IMR-90 (cell line): Measurements from ENCODE around the gene ADAMTS18. TPM values are rescaled to one million over a fixed set of nuclear protein-coding genes. Genes with fewer than 3 reads are reported as not detected.

Experiments
- ATAC-seq: fragments of 200-7000 bp; cut with Tn5 transposase; 2 replicates; pipeline ENCODE4 v1.9.1; 2020; ENCODE audit warnings: low read depth, mild to moderate bottlenecking, moderate library complexity
- BruUV-seq: library from RNA; stranded (reverse); fragments of 400-500 nt; replicated peaks from 2 replicates; lab custom pipeline; 2021; lab: Mats Ljungman, UMichigan
- CTCF ChIA-PET: fragments of 300-600 bp; formaldehyde crosslinking; extraction: SDS; loops from one replicate; lab custom pipeline; 2021; ENCODE audit warnings: antibody characterized with exemption; lab: Yijun Ruan, JAX
- POLR2A ChIA-PET: fragments of 300-600 bp; sonication (Branson Sonifier 250); formaldehyde crosslinking; loops from one replicate; lab custom pipeline; 2022; ENCODE audit warnings: antibody characterized with exemption; ENCODE audit not compliant: unreplicated experiment; lab: Charles Lee
- DNase-seq: peaks from one replicate; pipeline ENCODE4 v3.0.0; 2013
- H2AFZ ChIP-seq: replicated peaks from 2 replicates; pipeline ENCODE3; 2013; ENCODE audit warnings: low read length, mild to moderate bottlenecking; ENCODE audit not compliant: poor library complexity
- H2AK5ac ChIP-seq: 2 replicates; pipeline ENCODE4 v1.6.1; 2013; ENCODE audit warnings: low read depth, low read length, inconsistent platforms
- H2AK9ac ChIP-seq: replicated peaks from 2 replicates; pipeline ENCODE3; 2013; ENCODE audit warnings: mild to moderate bottlenecking, low read depth, low read length, moderate library complexity; ENCODE audit not compliant: poor library complexity
- H2BK120ac ChIP-seq: 2 replicates; pipeline ENCODE4 v1.6.1; 2013; ENCODE audit warnings: low read depth, low read length, inconsistent platforms
- H2BK15ac ChIP-seq: 3 replicates; pipeline ENCODE4 v1.6.1; 2013; ENCODE audit warnings: low read depth, low read length, inconsistent platforms
- H2BK20ac ChIP-seq: 2 replicates; pipeline ENCODE4 v1.6.1; 2013; ENCODE audit warnings: low read depth, mild to moderate bottlenecking, inconsistent platforms, low read length, moderate library complexity
- H2BK5ac ChIP-seq: 2 replicates; pipeline ENCODE4 v1.6.1; 2013; ENCODE audit warnings: mild to moderate bottlenecking, low read depth, low read length, inconsistent platforms; ENCODE audit not compliant: poor library complexity, severe bottlenecking
- H3K14ac ChIP-seq: replicated peaks from 2 replicates; pipeline ENCODE4 v1.6.1; 2013; ENCODE audit warnings: low read depth, low read length, inconsistent platforms
- H3K18ac ChIP-seq: 2 replicates; pipeline ENCODE4 v1.6.1; 2013; ENCODE audit warnings: low read depth, low read length, control low read depth
- H3K23ac ChIP-seq: 2 replicates; pipeline ENCODE4 v1.6.1; 2013; ENCODE audit warnings: low read depth, low read length, inconsistent platforms
- H3K27ac ChIP-seq: 2 replicates; pipeline ENCODE4 v1.5.1; 2013; ENCODE audit warnings: mild to moderate bottlenecking, control low read depth, low read length; ENCODE audit not compliant: insufficient read depth
- H3K27me3 ChIP-seq: 2 replicates; pipeline ENCODE4 v1.6.1; 2013; ENCODE audit warnings: low read length; ENCODE audit not compliant: control insufficient read depth, insufficient read depth
- H3K36me3 ChIP-seq: 2 replicates; pipeline ENCODE4 v1.6.1; 2013; ENCODE audit warnings: low read length, mixed read lengths; ENCODE audit not compliant: control insufficient read depth, insufficient read depth
- H3K4ac ChIP-seq: 2 replicates; pipeline ENCODE4 v1.6.1; 2013; ENCODE audit warnings: low read depth, low read length, inconsistent platforms
- H3K4me1 ChIP-seq: 2 replicates; pipeline ENCODE4 v1.6.1; 2013; ENCODE audit warnings: low read length, mixed read lengths; ENCODE audit not compliant: control insufficient read depth, insufficient read depth
- H3K4me2 ChIP-seq: 2 replicates; pipeline ENCODE4 v1.6.1; 2013; ENCODE audit warnings: low read depth, mild to moderate bottlenecking, control low read depth, low read length, moderate library complexity
- H3K4me3 ChIP-seq: 2 replicates; pipeline ENCODE4 v1.5.1; 2013; ENCODE audit warnings: low read depth, mild to moderate bottlenecking, control low read depth, low read length, moderate library complexity; ENCODE audit not compliant: insufficient read depth
- H3K56ac ChIP-seq: 2 replicates; pipeline ENCODE4 v1.6.1; 2013; ENCODE audit warnings: low read length, inconsistent platforms; ENCODE audit not compliant: insufficient read depth; ENCODE audit errors: extremely low read depth
- H3K79me1 ChIP-seq, 2 experiments: 2 replicates each; pipeline ENCODE4 v1.6.1; 2013; ENCODE audit warnings: low read length in 2 of 2, inconsistent platforms in 1 of 2, low read depth in 1 of 2
- H3K9ac ChIP-seq: 2 replicates; pipeline ENCODE4 v1.6.1; 2013; ENCODE audit warnings: low read depth, low read length, control low read depth
- H3K9me1 ChIP-seq: 2 replicates; pipeline ENCODE4 v1.6.1; 2013; ENCODE audit warnings: low read length, inconsistent platforms; ENCODE audit not compliant: insufficient read depth
- H3K9me3 ChIP-seq: 2 replicates; pipeline ENCODE4 v1.6.1; 2013; ENCODE audit warnings: low read length; ENCODE audit not compliant: control insufficient read depth, insufficient read depth
- H4K20me1 ChIP-seq: 2 replicates; pipeline ENCODE4 v1.6.1; 2013; ENCODE audit warnings: low read length, inconsistent platforms; ENCODE audit not compliant: insufficient read depth
- H4K5ac ChIP-seq: 2 replicates; pipeline ENCODE4 v1.6.1; 2013; ENCODE audit warnings: mild to moderate bottlenecking, low read depth, low read length, control low read depth
- H4K8ac ChIP-seq, 2 experiments: 2 replicates each; pipeline ENCODE4 v1.6.1; 2013; ENCODE audit warnings: low read depth in 2 of 2, low read length in 2 of 2, control low read depth in 1 of 2, inconsistent platforms in 1 of 2
- H4K91ac ChIP-seq: 2 replicates; pipeline ENCODE4 v1.6.1; 2013; ENCODE audit warnings: low read depth, low read length, inconsistent platforms; ENCODE audit not compliant: insufficient read depth
- CHD1 ChIP-seq: IDR thresholded peaks from 2 replicates; pipeline ENCODE4 v1.6.1; 2012; ENCODE audit warnings: low read depth, low read length, improper control_type of control experiment
- MXI1 ChIP-seq: IDR thresholded peaks from 2 replicates; pipeline ENCODE4 v1.6.1; 2012; ENCODE audit warnings: low read depth, mild to moderate bottlenecking, low read length, moderate library complexity, borderline replicate concordance
- RCOR1 ChIP-seq: IDR thresholded peaks from 2 replicates; pipeline ENCODE4 v1.6.1; 2012; ENCODE audit warnings: mild to moderate bottlenecking, low read length, improper control_type of control experiment; ENCODE audit not compliant: insufficient replicate concordance
- SMC3 ChIP-seq: fragments of 150-350 bp; IDR thresholded peaks from 2 replicates; pipeline ENCODE4 v1.6.1; 2016; ENCODE audit warnings: low read depth, mild to moderate bottlenecking, antibody characterized with exemption, low read length, moderate library complexity
- dilution Hi-C: fragments of 300-500 bp; cut with HindIII; formaldehyde crosslinking; loops from one replicate; pipeline ENCODE4 v1.14.3; 2018; ENCODE audit warnings: low sequenced_read_pairs; ENCODE audit not compliant: unreplicated experiment
- in situ Hi-C: fragments of 300-500 bp; cut with MboI; formaldehyde crosslinking; loops from 3 replicates; pipeline ENCODE4 v1.14.3; 2019; ENCODE audit warnings: low sequenced_read_pairs, inconsistent platforms, mixed read lengths
- intact Hi-C: fragments of 100-400 bp; cut with micrococcal nuclease; formaldehyde crosslinking; loops from 2 replicates; pipeline ENCODE4 v1.10.0; 2022
- polyA plus RNA-seq, 3 experiments: library from polyadenylated mRNA; depleted of rRNA; stranded (reverse); fragments of >200 nt; gene quantifications; 2 replicates each; pipeline ENCODE4 v1.2.3, GENCODE V29; 2012; ENCODE audit warnings: low replicate concordance in 1 of 3
- total RNA-seq: library from RNA; depleted of rRNA; stranded (reverse); fragments of >200 nt; gene quantifications from 2 replicates; pipeline ENCODE4 v1.2.3, GENCODE V29; 2012
- TF ChIP-seq, protein P1 (sequence below): conservative IDR thresholded peaks from 2 replicates; pipeline ENCODE4 v1.5.1; 2012; ENCODE audit warnings: mild to moderate bottlenecking, low read depth, low read length, improper control_type of control experiment
- TF ChIP-seq, protein P2 (sequence below): fragments of 150-350 bp; IDR thresholded peaks from 2 replicates; pipeline ENCODE4 v1.6.1; 2016; ENCODE audit warnings: low read depth, mild to moderate bottlenecking, low read length, moderate library complexity, borderline replicate concordance

Gene ADAMTS18
- total and polyA plus RNA-seq, 2 of the 4 experiments (the other 2 are of a cell fraction): not detected

DNA sequence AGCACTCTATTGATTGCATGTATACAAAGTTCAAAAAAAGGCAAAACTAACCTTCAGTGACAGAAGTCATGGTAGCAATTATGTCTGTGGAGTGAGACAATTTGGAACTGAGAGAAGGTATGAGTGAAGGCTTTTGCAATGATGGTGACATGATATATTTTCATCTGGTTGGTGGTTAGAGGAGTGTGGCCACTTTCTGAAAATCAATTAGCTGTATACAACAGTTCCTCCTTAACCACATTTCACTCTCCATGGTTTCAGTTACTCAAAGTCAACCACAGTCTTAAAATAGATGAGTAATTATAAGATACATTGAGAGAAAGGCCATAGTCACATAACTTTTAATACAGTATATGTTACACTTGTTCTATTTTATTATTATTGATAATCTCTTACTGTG is 26.2 kb downstream of the ADAMTS18 start:
- H3K56ac ChIP-seq: no peak overlapping the region
- H2AK9ac ChIP-seq: no peak overlapping the region
- no peak for DNase-seq
- no peak for ATAC-seq
- no peak overlapping the region for H3K27ac ChIP-seq
- H2BK20ac ChIP-seq: no peak overlapping the region
- no peak overlapping the region for H3K4me2 ChIP-seq
- H3K18ac ChIP-seq: no peak overlapping the region
- BruUV-seq: no TSS peak
- no peak overlapping the region for H2BK15ac ChIP-seq
- intact Hi-C loops: no loop called here
- H3K27me3 ChIP-seq: no peaks in the 10 kb centered on the region
- no peak overlapping the region for H2AFZ ChIP-seq
- no peaks in the 10 kb centered on the region for H3K79me1 ChIP-seq
- ChIA-PET CTCF (no interaction called here), POLR2A (no interaction called here)
- H3K4me1 ChIP-seq: no peaks in the 10 kb centered on the region
- no peak overlapping the region for H3K4ac ChIP-seq
- no peak for TF ChIP-seq SMC3
- TF ChIP-seq, protein P1, sequence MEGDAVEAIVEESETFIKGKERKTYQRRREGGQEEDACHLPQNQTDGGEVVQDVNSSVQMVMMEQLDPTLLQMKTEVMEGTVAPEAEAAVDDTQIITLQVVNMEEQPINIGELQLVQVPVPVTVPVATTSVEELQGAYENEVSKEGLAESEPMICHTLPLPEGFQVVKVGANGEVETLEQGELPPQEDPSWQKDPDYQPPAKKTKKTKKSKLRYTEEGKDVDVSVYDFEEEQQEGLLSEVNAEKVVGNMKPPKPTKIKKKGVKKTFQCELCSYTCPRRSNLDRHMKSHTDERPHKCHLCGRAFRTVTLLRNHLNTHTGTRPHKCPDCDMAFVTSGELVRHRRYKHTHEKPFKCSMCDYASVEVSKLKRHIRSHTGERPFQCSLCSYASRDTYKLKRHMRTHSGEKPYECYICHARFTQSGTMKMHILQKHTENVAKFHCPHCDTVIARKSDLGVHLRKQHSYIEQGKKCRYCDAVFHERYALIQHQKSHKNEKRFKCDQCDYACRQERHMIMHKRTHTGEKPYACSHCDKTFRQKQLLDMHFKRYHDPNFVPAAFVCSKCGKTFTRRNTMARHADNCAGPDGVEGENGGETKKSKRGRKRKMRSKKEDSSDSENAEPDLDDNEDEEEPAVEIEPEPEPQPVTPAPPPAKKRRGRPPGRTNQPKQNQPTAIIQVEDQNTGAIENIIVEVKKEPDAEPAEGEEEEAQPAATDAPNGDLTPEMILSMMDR: no peak
- no peak for TF ChIP-seq RCOR1
- TF ChIP-seq, protein P2, sequence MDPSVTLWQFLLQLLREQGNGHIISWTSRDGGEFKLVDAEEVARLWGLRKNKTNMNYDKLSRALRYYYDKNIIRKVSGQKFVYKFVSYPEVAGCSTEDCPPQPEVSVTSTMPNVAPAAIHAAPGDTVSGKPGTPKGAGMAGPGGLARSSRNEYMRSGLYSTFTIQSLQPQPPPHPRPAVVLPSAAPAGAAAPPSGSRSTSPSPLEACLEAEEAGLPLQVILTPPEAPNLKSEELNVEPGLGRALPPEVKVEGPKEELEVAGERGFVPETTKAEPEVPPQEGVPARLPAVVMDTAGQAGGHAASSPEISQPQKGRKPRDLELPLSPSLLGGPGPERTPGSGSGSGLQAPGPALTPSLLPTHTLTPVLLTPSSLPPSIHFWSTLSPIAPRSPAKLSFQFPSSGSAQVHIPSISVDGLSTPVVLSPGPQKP: no peak
- TF ChIP-seq MXI1: no peak
- TF ChIP-seq CHD1: no peak
- no peak overlapping the region for H3K14ac ChIP-seq
- H3K9ac ChIP-seq: no peak overlapping the region
- dilution Hi-C loops: no loop called here
- H3K23ac ChIP-seq: no peak overlapping the region
- H4K8ac ChIP-seq: no peak overlapping the region
- no peaks in the 10 kb centered on the region for H4K20me1 ChIP-seq
- no peak overlapping the region for H4K5ac ChIP-seq
- no peak overlapping the region for H4K91ac ChIP-seq
- no peaks in the 10 kb centered on the region for H3K9me3 ChIP-seq
- H3K36me3 ChIP-seq: no peaks in the 10 kb centered on the region
- H2BK120ac ChIP-seq: no peak overlapping the region
- in situ Hi-C loops: no loop called here
- H3K4me3 ChIP-seq: no peak overlapping the region
- no peak overlapping the region for H2AK5ac ChIP-seq
- H3K9me1 ChIP-seq: no peaks in the 10 kb centered on the region
- no peak overlapping the region for H2BK5ac ChIP-seq
